Mononuclear cell (primary cell): ENCODE results near the gene FRAS1. TPM values are rescaled to one million over a fixed set of nuclear protein-coding genes. Genes with fewer than 3 reads are reported as not detected.

Source experiments
- H3K27me3 ChIP-seq: 2 replicates; pipeline ENCODE4 v1.6.0; 2011; ENCODE audit warnings: low read length, control low read depth; ENCODE audit not compliant: insufficient read depth
- H3K4me1 ChIP-seq: 2 replicates; pipeline ENCODE4 v1.5.1; 2011; ENCODE audit warnings: mild to moderate bottlenecking, low read length, control low read depth; ENCODE audit not compliant: insufficient read depth
- H3K4me3 ChIP-seq: 2 replicates; pipeline ENCODE4 v1.5.1; 2011; ENCODE audit warnings: mild to moderate bottlenecking, low read length, moderate library complexity
- H3K9me3 ChIP-seq: 2 replicates; pipeline ENCODE4 v1.5.1; 2011; ENCODE audit warnings: low read depth, mild to moderate bottlenecking, control low read depth, low read length
- total RNA-seq: library from RNA; depleted of rRNA; stranded (reverse); fragments of >200 nt; gene quantifications from one replicate; pipeline ENCODE4 v1.2.3, GENCODE V29; 2012

Gene FRAS1
- total RNA-seq, 1 donor = under 0.01 TPM

DNA sequence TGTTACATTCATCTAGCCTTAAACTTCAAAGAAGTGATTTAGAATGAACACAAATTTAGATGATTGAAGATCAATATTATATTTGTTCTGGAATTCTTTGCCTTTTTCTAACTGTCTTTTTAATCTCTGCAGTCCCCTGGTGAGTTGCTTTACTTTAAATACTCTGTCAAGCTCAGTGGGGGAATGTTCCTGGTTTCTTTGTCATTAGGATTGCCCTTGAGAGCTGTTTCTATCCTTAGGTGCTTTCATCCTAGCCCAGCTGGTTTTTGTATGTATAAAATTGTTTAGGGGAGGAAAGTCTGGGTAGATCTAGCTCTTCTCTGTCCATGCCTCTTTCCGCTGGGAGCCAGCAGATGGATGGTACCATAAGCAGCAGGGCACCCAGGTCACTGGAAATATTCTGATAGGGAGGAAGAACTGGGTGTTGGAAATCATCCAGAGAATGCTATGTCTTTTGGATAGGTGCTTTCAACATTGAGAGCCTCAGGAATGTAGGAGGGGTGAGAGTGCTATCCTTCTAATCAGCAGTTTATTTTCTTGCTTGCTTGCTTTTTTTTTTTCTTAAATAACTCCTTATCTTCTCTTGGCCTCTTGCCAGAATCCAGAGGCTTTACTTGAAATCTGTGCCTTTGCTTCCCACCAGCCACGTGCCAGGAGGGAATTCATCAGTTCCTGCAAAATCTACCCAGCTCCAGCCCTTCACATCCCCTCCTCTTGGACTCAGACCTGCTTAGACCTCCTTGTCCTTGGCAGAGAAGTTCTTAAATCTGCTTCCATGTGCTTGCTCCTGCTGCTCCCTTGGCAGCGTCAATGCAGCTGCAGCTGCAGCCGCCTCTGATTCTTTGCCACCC, 279.2 kb downstream of the FRAS1 start:
- Histone ChIP-seq H3K4me1 (no peaks in the 10 kb centered on the region), H3K4me3 (no peak overlapping the region)

DNA sequence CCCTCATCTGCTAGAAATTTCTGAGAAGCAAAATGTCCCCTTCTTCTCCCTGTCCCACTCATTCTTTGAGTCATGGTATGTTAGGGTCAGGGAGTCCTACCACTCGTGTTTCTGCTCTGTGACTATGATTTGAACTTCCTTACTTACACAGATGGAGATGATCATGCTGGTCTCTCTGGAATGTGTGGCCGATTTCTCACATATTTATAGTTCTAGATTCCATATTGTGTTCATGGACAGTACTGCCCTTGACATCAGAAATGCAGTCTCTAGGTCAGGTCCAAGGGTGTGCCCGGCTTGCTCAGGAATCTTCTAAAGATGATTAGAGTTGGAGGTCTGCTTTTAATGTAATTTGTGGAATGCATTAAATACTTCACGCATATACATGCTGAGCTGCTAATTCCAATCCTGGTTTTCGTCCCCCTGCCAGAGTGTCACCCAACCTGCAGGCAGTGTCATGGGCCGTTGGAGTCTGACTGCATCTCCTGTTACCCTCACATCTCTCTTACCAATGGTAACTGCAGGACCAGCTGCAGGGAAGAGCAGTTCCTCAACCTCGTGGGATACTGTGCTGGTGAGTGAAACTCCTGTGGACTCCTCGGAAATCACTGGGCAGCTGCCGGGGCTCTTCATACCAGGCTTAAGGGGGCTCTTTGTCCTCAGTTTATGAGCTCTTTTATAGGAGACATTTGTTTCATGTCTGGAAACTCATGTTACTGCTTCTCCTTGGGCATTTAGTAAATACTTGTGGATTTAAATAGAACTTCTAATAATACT, 280.3 kb downstream of the FRAS1 start:
- Histone ChIP-seq H3K27me3 (no peaks in the 10 kb centered on the region), H3K9me3 (no peaks in the 10 kb centered on the region), H3K4me1 (no peaks in the 10 kb centered on the region), H3K4me3 (no peak overlapping the region)

More for the DNA sequence above, 279.2 kb downstream of the FRAS1 start:
- Histone ChIP-seq H3K9me3 (no peaks in the 10 kb centered on the region), H3K27me3 (no peaks in the 10 kb centered on the region)

DNA sequence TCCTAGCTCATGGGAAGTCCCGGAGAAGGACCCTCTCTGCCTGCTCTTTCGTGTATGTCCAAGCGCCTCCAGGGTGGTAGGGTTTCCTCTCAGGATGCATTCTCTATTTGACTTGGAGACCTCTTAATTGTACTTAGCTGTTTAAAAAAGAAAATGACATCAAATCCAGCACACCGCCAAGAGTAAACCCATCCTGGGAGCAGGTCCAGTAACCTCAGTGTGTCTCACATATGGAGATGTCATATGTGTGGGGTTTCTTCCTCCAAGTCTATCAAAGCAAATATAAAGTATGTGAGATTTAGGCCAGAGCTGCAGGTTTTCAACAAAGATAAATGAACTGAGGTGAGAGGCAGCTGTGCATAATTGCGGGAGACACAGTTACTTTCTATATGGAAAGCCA, 285.0 kb downstream of the FRAS1 start:
- H3K4me3 ChIP-seq = no peak overlapping the region
- no peaks in the 10 kb centered on the region for H3K27me3 ChIP-seq
- H3K9me3 ChIP-seq = no peaks in the 10 kb centered on the region
- H3K4me1 ChIP-seq = no peaks in the 10 kb centered on the region

DNA sequence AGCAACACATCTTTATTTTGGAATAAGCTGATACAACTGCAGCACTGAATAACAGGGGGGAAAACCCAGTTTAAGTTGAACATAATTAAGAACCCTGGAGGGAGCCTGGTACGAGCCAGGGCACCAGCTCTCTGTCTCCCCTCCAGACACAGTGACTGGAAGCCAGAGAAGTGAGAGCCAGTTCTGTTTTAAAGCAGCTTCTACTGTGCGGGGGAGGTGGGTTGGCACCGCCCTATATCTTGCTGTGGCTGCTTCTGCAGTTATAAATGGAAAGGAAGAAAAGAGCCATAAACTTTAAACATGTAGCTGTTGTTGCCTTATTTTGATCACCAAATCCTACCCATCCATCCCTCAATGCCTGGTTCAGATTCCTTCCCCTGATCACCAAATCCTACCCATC, 286.6 kb downstream of the FRAS1 start:
- no peaks in the 10 kb centered on the region for H3K9me3 ChIP-seq
- H3K4me3 ChIP-seq = no peak overlapping the region
- H3K27me3 ChIP-seq = no peaks in the 10 kb centered on the region
- H3K4me1 ChIP-seq = no peaks in the 10 kb centered on the region

DNA sequence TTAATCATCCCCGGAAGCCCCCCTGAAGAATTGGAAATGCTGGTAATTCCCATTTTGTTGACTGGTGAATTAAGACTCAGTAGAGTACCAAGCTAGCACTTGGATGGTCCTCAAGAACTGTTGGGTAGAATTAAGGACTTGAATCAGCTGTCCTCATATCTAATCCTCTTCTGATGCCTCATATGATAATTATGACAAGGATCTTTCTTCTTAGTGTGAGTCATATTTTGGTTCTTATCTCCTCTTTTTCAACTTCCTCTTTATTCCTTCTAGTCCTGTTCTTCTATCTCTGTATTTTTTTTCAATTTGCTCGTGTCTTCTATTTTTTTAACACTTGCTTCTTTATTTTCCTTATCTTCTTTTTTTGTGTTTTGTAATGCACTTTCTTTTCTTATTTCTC, 288.1 kb downstream of the FRAS1 start:
- Histone ChIP-seq H3K4me3 (no peak overlapping the region), H3K9me3 (no peaks in the 10 kb centered on the region), H3K27me3 (no peaks in the 10 kb centered on the region), H3K4me1 (no peaks in the 10 kb centered on the region)

DNA sequence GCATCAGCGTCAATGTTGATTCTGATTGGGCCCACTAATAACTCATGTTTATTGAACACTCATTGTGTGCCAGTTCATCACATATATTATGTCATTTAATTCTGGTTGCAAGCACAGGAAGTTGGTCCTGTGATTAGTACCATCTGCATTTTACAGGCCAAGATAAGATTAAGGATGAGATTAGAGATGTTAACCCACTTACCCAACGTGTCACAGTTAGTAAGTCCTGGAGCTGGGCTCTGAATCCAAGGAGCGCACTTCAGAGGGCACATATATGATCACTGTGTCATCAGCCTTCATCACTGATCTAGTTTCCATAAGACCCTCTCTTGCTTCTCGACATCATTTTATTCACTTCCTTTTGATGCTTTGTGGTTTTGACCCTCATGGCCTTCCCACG, 289.1 kb downstream of the FRAS1 start:
- Histone ChIP-seq H3K27me3 (no peaks in the 10 kb centered on the region), H3K4me3 (no peak overlapping the region), H3K9me3 (no peaks in the 10 kb centered on the region), H3K4me1 (no peaks in the 10 kb centered on the region)

DNA sequence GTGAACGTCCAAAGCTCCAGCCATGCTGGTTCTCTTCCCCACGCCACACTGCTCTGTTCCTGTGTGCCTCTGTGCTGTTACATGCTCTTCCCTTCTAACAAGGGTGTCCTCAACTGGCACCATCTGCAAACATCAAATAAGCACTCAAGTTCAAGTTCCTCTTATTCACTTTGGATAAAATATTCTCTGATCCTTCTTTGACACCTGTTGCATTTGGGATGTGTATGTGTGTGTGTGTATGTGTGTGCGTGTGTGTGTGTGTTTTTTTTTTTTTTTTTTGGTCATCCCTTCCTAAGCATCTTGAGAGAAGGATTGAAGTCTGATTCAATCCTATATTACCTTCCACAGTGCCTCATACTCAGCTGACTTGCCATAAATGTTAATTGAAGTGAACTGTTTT, 290.4 kb downstream of the FRAS1 start:
- Histone ChIP-seq H3K9me3 (no peaks in the 10 kb centered on the region), H3K27me3 (no peaks in the 10 kb centered on the region)

DNA sequence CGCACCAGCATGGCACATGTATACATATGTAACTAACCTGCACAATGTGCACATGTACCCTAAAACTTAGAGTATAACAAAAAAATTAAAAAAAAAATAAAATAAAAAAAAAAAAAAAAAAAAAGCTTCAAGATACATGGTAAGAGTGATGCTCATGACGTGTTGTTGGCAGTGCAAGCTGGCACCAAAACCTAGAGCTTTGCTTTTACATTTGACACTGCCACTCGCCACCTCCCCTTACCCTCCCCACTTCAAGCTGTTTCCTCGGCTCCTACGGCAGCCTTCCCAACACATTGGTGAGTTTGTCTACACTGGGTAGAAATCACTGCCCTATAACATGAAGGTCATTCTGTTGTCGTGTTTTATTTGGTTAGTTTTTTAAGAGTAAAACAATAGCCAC, 296.8 kb downstream of the FRAS1 start:
- no peaks in the 10 kb centered on the region for H3K27me3 ChIP-seq
- no peaks in the 10 kb centered on the region for H3K9me3 ChIP-seq
- H3K4me1 ChIP-seq = no peaks in the 10 kb centered on the region
- no peak overlapping the region for H3K4me3 ChIP-seq

More for the DNA sequence above, 290.4 kb downstream of the FRAS1 start:
- H3K4me3 ChIP-seq = no peak overlapping the region
- H3K4me1 ChIP-seq = no peaks in the 10 kb centered on the region

DNA sequence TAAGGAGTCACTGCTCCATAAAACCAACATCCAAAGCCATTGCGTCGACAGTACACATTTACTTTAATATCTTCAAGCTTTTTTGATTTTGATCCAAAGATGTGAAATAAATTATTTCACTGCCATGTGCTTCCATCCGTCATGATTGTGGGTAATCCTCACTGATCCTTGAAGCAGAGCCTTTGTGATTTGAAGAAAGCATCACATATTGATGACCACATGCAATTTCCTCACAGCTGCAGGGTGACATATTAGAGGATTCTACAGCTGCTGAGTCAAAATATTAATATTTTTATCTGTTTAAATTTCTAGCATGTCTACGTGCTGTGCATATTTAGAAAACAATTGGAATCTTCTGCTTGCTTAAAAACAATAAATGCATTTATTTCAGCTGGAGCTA, 297.7 kb downstream of the FRAS1 start:
- H3K27me3 ChIP-seq = peaks cover 3% of the 10 kb centered on the region
- no peaks in the 10 kb centered on the region for H3K4me1 ChIP-seq
- H3K4me3 ChIP-seq = no peak overlapping the region
- no peaks in the 10 kb centered on the region for H3K9me3 ChIP-seq

DNA sequence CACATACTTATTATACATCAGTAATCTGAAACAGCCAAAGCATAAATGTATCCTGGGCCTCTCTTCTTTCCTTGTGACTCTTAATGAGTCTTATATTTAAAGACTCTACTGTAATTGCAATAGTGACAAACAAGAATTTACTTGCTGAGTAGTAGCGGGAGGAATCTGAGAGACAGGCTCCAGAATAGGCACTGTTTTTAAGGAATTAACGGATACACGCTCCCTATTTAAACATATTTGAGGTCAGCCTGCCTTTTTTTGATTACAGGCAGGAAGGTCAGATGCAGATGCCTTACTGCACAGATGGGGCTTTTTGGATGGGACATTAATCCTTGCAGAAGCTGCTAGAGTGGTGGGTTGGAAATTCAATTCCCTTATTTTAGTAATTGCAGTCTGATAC, 298.2 kb downstream of the FRAS1 start:
- no peak overlapping the region for H3K4me3 ChIP-seq
- peaks cover 3% of the 10 kb centered on the region for H3K27me3 ChIP-seq

DNA sequence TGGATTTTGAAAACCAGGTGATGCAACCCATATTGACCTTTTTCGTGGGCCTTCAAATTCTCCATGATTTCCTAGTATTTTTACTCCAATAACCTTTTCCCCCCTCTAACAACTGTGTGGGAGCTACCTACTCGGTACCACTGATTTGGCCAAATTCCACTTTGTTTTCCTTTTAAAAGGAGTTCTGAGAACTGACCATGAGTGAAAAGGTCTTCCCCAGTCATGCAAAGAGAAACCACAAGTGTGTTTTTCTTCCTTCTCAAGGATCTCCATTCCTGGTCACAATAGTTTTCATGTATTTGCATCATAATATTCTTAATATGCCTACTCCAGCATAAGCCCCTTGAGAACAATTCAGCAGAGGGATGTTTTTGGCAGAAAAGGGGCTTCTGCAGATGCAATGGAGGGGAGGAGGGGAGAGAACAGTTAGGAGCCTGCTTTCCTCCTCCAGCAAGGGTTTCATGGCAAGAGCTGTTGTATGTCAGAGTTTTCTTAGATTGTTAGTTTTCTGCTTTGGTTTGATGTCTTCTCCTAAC, 299.2 kb downstream of the FRAS1 start:
- H3K27me3 ChIP-seq = peaks cover 5% of the 10 kb centered on the region
- H3K4me3 ChIP-seq = no peak overlapping the region
- no peaks in the 10 kb centered on the region for H3K9me3 ChIP-seq
- H3K4me1 ChIP-seq = no peaks in the 10 kb centered on the region

More for the DNA sequence above, 298.2 kb downstream of the FRAS1 start:
- Histone ChIP-seq H3K9me3 (no peaks in the 10 kb centered on the region), H3K4me1 (no peaks in the 10 kb centered on the region)

DNA sequence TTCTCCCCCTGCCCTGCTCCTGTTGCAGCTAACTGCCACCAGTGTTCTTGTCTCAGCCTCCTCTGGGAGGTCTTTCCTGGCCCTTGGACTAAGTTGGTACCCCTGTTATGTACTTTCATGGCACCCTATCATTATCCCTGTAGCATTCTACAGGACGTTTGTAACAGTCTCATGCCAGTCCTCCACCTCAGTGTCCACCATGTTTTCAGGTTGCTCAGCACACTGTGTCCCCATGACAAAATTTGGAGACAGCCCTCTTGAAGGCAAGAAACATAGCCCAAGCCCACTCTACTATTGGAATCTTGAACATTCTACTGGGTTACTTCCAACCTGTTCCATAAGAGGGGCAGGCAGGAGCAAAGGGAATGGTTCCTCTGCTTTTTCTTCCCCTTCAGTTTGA, 300.0 kb downstream of the FRAS1 start:
- Histone ChIP-seq H3K4me1 (no peaks in the 10 kb centered on the region), H3K4me3 (no peak overlapping the region), H3K27me3 (peaks cover 5% of the 10 kb centered on the region), H3K9me3 (no peaks in the 10 kb centered on the region)

DNA sequence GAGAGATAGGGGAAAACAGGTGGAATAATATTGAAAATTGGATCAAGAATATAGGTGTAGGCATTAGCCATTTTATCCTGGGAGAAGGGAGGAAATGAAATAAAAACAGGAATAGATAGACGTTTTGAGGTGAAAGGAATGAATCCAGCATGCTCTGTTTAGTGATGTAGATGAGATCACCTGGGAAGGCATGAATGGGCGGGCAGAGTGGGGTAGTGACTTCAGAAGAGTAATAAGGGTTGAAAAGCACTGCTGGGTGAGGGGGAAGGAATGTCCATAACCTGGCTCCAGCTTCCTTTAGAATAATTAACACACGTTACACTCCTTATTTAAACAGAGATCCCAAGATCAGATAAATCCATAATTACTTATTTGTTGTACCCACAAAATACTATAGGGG, 303.3 kb downstream of the FRAS1 start:
- no peak overlapping the region for H3K4me3 ChIP-seq
- H3K4me1 ChIP-seq = no peaks in the 10 kb centered on the region
- no peaks in the 10 kb centered on the region for H3K9me3 ChIP-seq
- peaks cover 5% of the 10 kb centered on the region for H3K27me3 ChIP-seq

DNA sequence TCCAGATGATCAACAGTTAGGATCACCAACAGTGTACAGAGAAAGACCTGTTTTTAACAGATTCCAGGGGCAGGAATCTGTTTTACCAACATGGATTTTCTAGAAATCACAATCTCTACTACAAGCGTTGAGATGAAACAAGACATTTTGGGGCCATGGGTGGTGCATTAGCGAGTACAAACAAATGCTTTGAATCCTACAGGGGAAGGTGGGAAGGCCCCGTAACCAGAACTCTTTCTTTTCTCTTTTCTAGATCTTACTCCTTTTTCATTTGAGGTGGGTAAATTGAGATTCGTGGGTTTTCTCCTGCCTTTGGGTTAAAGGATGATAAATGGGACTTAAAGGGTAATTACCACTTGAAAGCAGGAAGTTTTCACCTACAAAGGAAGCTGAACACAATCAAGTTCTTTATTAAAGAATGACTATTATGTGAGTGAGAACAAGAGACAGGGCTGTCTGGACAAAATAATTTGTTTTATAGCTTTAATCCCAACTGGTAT, 304.5 kb downstream of the FRAS1 start:
- Histone ChIP-seq H3K4me1 (no peaks in the 10 kb centered on the region), H3K4me3 (no peak overlapping the region), H3K9me3 (no peaks in the 10 kb centered on the region), H3K27me3 (peaks cover 5% of the 10 kb centered on the region)

DNA sequence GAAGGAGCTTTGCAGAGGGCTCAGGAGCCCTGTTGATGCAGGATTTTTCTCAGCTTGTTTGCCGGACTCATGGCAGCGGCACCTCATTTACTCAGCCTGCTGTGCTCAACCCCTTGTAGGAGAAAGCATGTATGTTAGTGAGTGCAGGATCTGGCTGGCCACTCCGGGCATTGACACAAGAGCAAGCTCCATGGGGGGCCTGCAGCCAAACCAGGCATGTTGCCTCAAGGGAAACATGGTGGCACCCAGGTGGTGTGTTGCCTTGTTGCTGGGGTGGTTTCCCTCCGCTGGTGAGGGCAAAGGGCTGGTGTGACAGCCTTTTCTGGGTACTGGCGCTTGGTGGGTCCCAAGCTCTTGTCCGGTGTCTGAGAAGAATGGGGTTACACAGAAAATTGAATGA, 305.2 kb downstream of the FRAS1 start:
- Histone ChIP-seq H3K4me1 (no peaks in the 10 kb centered on the region), H3K4me3 (no peak overlapping the region), H3K27me3 (peaks cover 5% of the 10 kb centered on the region), H3K9me3 (no peaks in the 10 kb centered on the region)
